Right forelimb (tissue), 1 donor: ENCODE data around the gene GJA5.

Experiments used
- DNase-seq: peaks from one replicate; pipeline ENCODE4 v3.0.0-alpha.2; 2018

The GJA5 gene

GRCh38 chr1:147726168-147726567 is 34.2 kb downstream of the GJA5 start:
- no peak for DNase-seq

GRCh38 chr1:147725685-147726084 is 34.7 kb downstream of the GJA5 start:
- DNase-seq: no peak

GRCh38 chr1:147723691-147724323 is 36.6 kb downstream of the GJA5 start:
- DNase-seq: no peak

DNA sequence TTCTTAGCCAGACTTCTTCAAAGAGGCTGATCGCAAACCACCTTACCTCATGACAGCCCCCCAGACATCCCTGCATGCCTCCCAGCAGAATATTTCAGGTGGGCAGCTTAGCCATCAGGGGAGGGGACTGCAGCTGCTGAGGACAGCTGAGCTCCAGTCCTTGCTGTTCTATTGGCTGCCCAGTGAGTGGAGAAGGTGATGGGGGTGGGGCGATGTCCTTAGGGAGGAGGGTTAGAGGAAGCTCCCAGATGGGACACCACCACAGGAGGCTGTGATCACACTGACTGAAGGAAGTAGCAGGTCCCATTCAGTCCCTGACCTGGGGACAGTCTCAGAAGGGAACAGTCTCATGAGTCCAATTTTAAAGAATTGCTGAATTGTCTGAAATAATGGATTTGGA is 38.3 kb downstream of the GJA5 start:
- DNase-seq: no peak

DNA sequence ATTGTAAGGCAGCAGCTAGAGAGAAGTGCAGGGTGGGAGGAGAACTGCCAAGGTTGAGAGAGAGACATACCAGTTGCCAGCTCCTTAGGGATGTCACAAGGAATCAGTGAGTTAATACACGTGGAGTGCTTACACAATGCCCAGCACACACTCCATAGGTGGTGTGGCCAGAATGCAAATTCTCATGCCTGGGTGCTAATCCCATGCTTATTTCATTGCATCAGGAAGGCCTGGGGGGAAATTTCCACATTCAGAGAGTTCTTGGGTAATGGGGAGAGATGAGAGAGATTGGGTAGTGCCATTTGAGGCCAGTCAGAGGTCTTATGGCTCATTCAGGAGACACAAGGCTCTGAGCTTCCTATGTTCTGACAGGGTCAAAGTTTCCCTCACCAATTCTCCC is 38.7 kb downstream of the GJA5 start:
- DNase-seq: no peak

DNA sequence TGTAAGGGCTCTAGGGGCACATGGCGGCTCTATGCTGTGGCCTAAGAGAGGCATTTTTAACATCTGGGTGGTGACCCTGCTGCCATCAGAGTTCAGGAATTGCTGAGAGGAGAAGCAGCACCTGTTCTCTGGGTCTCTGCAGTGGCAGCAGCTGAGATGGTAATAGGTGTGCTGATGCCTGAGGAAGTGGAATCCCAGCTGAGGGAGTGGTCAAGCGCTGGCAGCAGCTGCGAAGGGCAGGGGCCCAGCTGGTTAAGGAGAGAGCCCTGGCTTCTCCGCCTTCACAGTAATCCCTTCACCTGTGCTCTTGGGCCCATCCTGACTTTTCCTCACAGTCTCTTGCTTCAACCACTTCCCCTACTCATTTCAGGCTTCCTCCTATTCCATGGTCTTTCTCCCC is 39.8 kb downstream of the GJA5 start:
- no peak for DNase-seq

- DNase-seq: no peak
Measured at GRCh38 chr1:147719711-147720225, 40.6 kb downstream of the GJA5 start.

- DNase-seq: no peak
Measured at GRCh38 chr1:147719029-147719698, 41.2 kb downstream of the GJA5 start.

DNA sequence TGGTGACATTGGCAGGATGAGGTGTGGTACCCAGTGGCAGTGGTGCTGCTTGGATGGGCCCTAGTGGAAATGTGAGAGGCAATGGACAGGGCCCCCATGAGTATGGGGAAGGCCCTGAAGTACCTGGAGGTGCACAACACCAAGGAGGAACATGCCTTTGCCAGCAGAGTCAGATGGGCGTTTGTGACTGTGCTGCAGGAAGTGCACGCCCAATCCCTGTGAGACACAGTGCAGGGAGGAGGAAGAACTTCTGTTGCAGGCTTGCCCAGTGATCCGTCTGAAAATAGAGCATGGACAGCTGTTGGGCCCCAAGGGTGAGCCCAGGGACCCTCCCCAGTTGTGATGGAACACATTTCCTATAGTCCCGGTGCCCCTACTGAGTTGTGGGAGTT is 42.7 kb downstream of the GJA5 start:
- DNase-seq: no peak

DNA sequence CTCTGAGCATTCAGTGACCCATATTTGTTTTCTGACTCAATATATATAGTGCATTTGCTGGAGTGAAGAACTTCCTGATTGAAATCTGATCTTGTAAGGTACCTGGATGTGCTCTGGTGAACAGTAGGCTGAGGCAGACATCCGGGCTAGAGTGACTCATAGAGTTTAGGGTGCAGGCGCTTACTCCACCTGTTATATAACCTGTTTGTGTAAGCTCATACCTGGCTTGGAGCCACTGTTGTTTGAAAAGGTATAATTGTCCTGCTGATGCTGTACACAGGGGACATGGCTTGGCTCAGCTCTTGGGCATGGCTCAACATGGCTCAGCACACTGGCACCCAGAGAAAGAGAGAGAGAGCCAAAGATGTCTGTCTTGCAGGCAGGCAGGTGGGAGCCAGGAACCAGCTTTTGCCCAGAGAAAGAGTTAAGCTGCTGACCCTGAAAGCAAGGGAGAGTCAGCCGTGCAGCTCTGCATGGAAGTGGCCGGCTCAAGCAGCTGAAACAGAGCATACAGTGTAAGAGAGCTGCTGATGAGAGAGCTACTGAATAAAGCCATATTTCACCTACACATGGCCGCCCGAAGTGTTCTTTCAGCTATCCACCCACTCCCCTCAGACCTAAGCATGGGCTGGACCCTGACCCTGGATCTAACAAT is 43.2 kb downstream of the GJA5 start:
- no peak for DNase-seq

DNA sequence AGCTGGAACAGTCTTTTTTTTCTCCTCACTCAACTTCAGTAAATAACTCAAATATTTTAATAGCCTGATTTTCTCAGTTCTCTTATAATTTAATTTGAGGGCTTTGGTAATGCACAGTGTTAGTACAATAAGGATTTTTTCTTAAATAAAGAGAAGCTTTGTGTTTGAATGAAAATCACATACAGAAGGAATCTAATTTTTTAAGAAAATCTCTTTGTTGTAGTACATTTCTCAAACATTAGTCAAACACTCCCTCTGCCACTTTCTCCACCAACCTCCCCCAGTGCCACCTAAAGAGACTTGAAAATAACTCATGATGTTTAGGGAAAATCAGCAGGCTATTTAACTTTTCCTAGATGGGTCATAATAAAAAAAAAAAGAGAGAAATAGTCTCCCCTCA is 47.8 kb downstream of the GJA5 start:
- DNase-seq: no peak
